K562 (cell line): ENCODE data around the gene PRSS12.

Experiments used
- BCOR ChIP-seq: fragments of 450-650 bp; IDR thresholded peaks from 2 replicates; pipeline ENCODE4 v1.6.1; 2016
- KDM4B ChIP-seq, 2 experiments: fragments of 450-650 bp in 1 of 2; sonication (generic) in 1 of 2; IDR thresholded peaks; 2 replicates each; pipeline ENCODE4 v1.6.1; 2016 to 2017; ENCODE audit warnings: borderline replicate concordance in 2 of 2, antibody characterized with exemption in 1 of 2, low read depth in 1 of 2, mild to moderate bottlenecking in 1 of 2
- NR3C1 ChIP-seq: sonication (generic); formaldehyde crosslinking; IDR thresholded peaks from 2 replicates; pipeline ENCODE4 v1.8.1; 2022; ENCODE audit warnings: missing genetic modification reagents
- RNF2 ChIP-seq: sonication (generic); IDR thresholded peaks from 2 replicates; pipeline ENCODE4 v1.6.1; 2016
- ZEB2 ChIP-seq: fragments of 450-650 bp; IDR thresholded peaks from 2 replicates; pipeline ENCODE4 v1.6.1; 2016

DNA sequence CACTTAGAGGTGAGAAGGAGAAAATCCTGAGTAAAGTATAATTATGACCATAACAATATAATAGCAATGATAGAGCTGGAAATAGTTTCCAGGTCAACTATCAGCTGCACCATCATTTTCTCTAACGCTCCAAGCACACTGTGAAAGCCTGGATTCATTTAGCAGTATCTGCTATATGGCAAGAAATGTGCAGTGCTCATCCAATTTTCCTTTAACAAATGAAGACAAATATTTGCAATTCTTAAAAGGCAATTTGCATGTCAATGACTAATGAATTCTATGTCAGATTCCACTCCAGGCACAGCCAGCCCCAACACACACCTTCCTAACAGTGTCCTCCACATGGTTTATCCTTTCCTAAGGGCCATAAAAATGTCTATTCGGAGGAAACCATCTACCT is 12.7 kb downstream of the PRSS12 start:
- no peak for TF ChIP-seq RNF2
- TF ChIP-seq KDM4B (IDR thresholded peaks at IDR 0.05; ENCODE audit: borderline replicate concordance in 2 of 2, low read depth in 1 of 2), result no peak
- TF ChIP-seq NR3C1 (CRISPR knock-in tag), result no peak
- no peak for TF ChIP-seq BCOR
- no peak for TF ChIP-seq ZEB2
